GM23338 (cell line): Measurements from ENCODE around the gene ATG4B.

ENCODE experiments used
- CREB1 ChIP-seq: fragments of 250-450 bp; sonication (Bioruptor Pico); IDR thresholded peaks from 2 replicates; pipeline ENCODE4 v1.5.0; 2020; ENCODE audit warnings: low read depth, mild to moderate bottlenecking, moderate library complexity
- CTCF ChIP-seq, 2 experiments: fragments of 200-600 bp in 1 of 2; sonication (generic) in 1 of 2; conservative IDR thresholded peaks; 2 replicates each; pipeline versions ENCODE4 v1.5.1 to v1.6.1; 2016 to 2017; ENCODE audit warnings: antibody characterized with exemption in 2 of 2, low read depth in 2 of 2, mild to moderate bottlenecking in 2 of 2, moderate library complexity in 1 of 2
- EZH2 ChIP-seq: fragments of 200-600 bp; sonication (generic); IDR thresholded peaks from one replicate; pipeline ENCODE4 v1.8.0; 2017; ENCODE audit warnings: antibody characterized with exemption, mild to moderate bottlenecking, low read depth; ENCODE audit not compliant: unreplicated experiment
- EZH2phosphoT487 ChIP-seq: fragments of 200-600 bp; sonication (generic); IDR thresholded peaks from one replicate; pipeline ENCODE4 v1.8.1; 2018; ENCODE audit warnings: antibody characterized with exemption; ENCODE audit not compliant: unreplicated experiment
- JUNB ChIP-seq: IDR thresholded peaks from one replicate; pipeline ENCODE4 v1.6.1; 2016; ENCODE audit warnings: antibody characterized with exemption; ENCODE audit not compliant: unreplicated experiment
- NANOG ChIP-seq: IDR thresholded peaks from 2 replicates; pipeline ENCODE4 v1.6.1; 2016; ENCODE audit warnings: antibody characterized with exemption, borderline replicate concordance
- POLR2AphosphoS5 ChIP-seq: IDR thresholded peaks from 2 replicates; pipeline ENCODE4 v1.6.1; 2016; ENCODE audit warnings: antibody characterized with exemption, low read depth
- STAT1 ChIP-seq: IDR thresholded peaks from one replicate; pipeline ENCODE4 v1.6.1; 2016; ENCODE audit warnings: antibody characterized with exemption; ENCODE audit not compliant: unreplicated experiment
- ZNF114 ChIP-seq: fragments of 250-450 bp; sonication (Bioruptor Pico); IDR thresholded peaks from 2 replicates; pipeline ENCODE4 v1.5.0; 2020; ENCODE audit warnings: mild to moderate bottlenecking, moderate library complexity
- ZNF331 ChIP-seq: fragments of 250-450 bp; sonication (Bioruptor Pico); IDR thresholded peaks from 2 replicates; pipeline ENCODE4 v1.5.0; 2020; ENCODE audit warnings: low read depth, mild to moderate bottlenecking, moderate library complexity
- TF ChIP-seq, protein P1 (sequence below): IDR thresholded peaks from one replicate; pipeline ENCODE4 v1.6.1; 2018; ENCODE audit warnings: antibody characterized with exemption; ENCODE audit not compliant: unreplicated experiment
- TF ChIP-seq, protein P2 (sequence below): IDR thresholded peaks from 2 replicates; pipeline ENCODE4 v1.6.1; 2016; ENCODE audit warnings: antibody characterized with exemption
- TF ChIP-seq, protein P3 (sequence below): fragments of 250-450 bp; sonication (Bioruptor Pico); IDR thresholded peaks from 2 replicates; pipeline ENCODE4 v1.5.0; 2020; ENCODE audit warnings: mild to moderate bottlenecking, moderate library complexity

GRCh38 chr2:241701399-241702154, 64.1 kb downstream of the ATG4B start, which contains the start of gene ING5:
- TF ChIP-seq EZH2phosphoT487 (no peak), JUNB (no peak), EZH2 (no peak), CTCF (conservative IDR thresholded peaks at IDR 0.05; ENCODE audit: low read depth in 2 of 2) (no peak; a peak in 1 of 4 replicates), POLR2AphosphoS5 (peak; percentile 63), STAT1 (no peak), NANOG (no peak), CREB1 (CRISPR knock-in tag) (peak; percentile 54), ZNF114 (no peak), ZNF331 (CRISPR knock-in tag) (no peak)
- TF ChIP-seq, protein P1, sequence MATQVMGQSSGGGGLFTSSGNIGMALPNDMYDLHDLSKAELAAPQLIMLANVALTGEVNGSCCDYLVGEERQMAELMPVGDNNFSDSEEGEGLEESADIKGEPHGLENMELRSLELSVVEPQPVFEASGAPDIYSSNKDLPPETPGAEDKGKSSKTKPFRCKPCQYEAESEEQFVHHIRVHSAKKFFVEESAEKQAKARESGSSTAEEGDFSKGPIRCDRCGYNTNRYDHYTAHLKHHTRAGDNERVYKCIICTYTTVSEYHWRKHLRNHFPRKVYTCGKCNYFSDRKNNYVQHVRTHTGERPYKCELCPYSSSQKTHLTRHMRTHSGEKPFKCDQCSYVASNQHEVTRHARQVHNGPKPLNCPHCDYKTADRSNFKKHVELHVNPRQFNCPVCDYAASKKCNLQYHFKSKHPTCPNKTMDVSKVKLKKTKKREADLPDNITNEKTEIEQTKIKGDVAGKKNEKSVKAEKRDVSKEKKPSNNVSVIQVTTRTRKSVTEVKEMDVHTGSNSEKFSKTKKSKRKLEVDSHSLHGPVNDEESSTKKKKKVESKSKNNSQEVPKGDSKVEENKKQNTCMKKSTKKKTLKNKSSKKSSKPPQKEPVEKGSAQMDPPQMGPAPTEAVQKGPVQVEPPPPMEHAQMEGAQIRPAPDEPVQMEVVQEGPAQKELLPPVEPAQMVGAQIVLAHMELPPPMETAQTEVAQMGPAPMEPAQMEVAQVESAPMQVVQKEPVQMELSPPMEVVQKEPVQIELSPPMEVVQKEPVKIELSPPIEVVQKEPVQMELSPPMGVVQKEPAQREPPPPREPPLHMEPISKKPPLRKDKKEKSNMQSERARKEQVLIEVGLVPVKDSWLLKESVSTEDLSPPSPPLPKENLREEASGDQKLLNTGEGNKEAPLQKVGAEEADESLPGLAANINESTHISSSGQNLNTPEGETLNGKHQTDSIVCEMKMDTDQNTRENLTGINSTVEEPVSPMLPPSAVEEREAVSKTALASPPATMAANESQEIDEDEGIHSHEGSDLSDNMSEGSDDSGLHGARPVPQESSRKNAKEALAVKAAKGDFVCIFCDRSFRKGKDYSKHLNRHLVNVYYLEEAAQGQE: no peak
- TF ChIP-seq, protein P2, sequence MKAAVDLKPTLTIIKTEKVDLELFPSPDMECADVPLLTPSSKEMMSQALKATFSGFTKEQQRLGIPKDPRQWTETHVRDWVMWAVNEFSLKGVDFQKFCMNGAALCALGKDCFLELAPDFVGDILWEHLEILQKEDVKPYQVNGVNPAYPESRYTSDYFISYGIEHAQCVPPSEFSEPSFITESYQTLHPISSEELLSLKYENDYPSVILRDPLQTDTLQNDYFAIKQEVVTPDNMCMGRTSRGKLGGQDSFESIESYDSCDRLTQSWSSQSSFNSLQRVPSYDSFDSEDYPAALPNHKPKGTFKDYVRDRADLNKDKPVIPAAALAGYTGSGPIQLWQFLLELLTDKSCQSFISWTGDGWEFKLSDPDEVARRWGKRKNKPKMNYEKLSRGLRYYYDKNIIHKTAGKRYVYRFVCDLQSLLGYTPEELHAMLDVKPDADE: no peak; the same call in 1 of the 2 replicates
- TF ChIP-seq, protein P3, sequence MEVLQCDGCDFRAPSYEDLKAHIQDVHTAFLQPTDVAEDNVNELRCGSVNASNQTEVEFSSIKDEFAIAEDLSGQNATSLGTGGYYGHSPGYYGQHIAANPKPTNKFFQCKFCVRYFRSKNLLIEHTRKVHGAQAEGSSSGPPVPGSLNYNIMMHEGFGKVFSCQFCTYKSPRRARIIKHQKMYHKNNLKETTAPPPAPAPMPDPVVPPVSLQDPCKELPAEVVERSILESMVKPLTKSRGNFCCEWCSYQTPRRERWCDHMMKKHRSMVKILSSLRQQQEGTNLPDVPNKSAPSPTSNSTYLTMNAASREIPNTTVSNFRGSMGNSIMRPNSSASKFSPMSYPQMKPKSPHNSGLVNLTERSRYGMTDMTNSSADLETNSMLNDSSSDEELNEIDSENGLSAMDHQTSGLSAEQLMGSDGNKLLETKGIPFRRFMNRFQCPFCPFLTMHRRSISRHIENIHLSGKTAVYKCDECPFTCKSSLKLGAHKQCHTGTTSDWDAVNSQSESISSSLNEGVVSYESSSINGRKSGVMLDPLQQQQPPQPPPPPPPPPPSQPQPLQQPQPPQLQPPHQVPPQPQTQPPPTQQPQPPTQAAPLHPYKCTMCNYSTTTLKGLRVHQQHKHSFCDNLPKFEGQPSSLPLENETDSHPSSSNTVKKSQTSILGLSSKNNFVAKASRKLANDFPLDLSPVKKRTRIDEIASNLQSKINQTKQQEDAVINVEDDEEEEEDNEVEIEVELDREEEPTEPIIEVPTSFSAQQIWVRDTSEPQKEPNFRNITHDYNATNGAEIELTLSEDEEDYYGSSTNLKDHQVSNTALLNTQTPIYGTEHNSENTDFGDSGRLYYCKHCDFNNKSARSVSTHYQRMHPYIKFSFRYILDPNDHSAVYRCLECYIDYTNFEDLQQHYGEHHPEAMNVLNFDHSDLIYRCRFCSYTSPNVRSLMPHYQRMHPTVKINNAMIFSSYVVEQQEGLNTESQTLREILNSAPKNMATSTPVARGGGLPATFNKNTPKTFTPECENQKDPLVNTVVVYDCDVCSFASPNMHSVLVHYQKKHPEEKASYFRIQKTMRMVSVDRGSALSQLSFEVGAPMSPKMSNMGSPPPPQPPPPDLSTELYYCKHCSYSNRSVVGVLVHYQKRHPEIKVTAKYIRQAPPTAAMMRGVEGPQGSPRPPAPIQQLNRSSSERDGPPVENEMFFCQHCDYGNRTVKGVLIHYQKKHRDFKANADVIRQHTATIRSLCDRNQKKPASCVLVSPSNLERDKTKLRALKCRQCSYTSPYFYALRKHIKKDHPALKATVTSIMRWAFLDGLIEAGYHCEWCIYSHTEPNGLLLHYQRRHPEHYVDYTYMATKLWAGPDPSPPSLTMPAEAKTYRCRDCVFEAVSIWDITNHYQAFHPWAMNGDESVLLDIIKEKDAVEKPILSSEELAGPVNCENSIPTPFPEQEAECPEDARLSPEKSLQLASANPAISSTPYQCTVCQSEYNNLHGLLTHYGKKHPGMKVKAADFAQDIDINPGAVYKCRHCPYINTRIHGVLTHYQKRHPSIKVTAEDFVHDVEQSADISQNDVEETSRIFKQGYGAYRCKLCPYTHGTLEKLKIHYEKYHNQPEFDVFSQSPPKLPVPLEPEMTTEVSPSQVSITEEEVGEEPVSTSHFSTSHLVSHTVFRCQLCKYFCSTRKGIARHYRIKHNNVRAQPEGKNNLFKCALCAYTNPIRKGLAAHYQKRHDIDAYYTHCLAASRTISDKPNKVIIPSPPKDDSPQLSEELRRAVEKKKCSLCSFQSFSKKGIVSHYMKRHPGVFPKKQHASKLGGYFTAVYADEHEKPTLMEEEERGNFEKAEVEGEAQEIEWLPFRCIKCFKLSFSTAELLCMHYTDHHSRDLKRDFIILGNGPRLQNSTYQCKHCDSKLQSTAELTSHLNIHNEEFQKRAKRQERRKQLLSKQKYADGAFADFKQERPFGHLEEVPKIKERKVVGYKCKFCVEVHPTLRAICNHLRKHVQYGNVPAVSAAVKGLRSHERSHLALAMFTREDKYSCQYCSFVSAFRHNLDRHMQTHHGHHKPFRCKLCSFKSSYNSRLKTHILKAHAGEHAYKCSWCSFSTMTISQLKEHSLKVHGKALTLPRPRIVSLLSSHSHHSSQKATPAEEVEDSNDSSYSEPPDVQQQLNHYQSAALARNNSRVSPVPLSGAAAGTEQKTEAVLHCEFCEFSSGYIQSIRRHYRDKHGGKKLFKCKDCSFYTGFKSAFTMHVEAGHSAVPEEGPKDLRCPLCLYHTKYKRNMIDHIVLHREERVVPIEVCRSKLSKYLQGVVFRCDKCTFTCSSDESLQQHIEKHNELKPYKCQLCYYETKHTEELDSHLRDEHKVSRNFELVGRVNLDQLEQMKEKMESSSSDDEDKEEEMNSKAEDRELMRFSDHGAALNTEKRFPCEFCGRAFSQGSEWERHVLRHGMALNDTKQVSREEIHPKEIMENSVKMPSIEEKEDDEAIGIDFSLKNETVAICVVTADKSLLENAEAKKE: no peak
